Neural cell (in vitro differentiated cells): ENCODE measurements around the gene SULF2. TPM values are rescaled to one million over a fixed set of nuclear protein-coding genes. Genes with fewer than 3 reads are reported as not detected.

Source experiments
- H2AFZ ChIP-seq: fragments of 200-600, 300-800 bp; sonication (generic), shearing (Covaris generic); 2 replicates; pipeline ENCODE4 v1.6.0; 2014; ENCODE audit warnings: low read depth, mild to moderate bottlenecking, antibody characterized with exemption, low read length, moderate library complexity
- H3F3A ChIP-seq: fragments of 200-600 bp; shearing (Covaris generic); 2 replicates; pipeline ENCODE4 v1.6.1; 2016; ENCODE audit warnings: mild to moderate bottlenecking, moderate library complexity, mixed read lengths, antibody characterized with exemption, low read length; ENCODE audit not compliant: insufficient read depth, poor library complexity, severe bottlenecking
- H3K27ac ChIP-seq: fragments of 200-600, 300-800 bp; sonication (generic), shearing (Covaris generic); 2 replicates; pipeline ENCODE4 v1.5.1; 2014; ENCODE audit warnings: mild to moderate bottlenecking, low read length, moderate library complexity
- H3K27me3 ChIP-seq: fragments of 300-800, 200-600 bp; sonication (generic), shearing (Covaris generic); 2 replicates; pipeline ENCODE4 v1.6.0; 2014; ENCODE audit warnings: mild to moderate bottlenecking, low read depth, low read length, moderate library complexity; ENCODE audit not compliant: insufficient read depth
- H3K36me3 ChIP-seq: fragments of 300-800, 200-600 bp; sonication (generic), shearing (Covaris generic); 2 replicates; pipeline ENCODE4 v1.5.1; 2014; ENCODE audit warnings: mild to moderate bottlenecking, antibody characterized with exemption, low read length, moderate library complexity; ENCODE audit not compliant: insufficient read depth
- H3K4me2 ChIP-seq: fragments of 300-800, 200-600 bp; sonication (generic), shearing (Covaris generic); 2 replicates; pipeline ENCODE4 v1.6.0; 2014; ENCODE audit warnings: mild to moderate bottlenecking, low read length
- H3K4me3 ChIP-seq: fragments of 300-800, 200-600 bp; sonication (generic), shearing (Covaris generic); 2 replicates; pipeline ENCODE4 v1.5.1; 2014; ENCODE audit warnings: mild to moderate bottlenecking, low read length, moderate library complexity
- H3K79me2 ChIP-seq: fragments of 200-600 bp; shearing (Covaris generic); replicated peaks from 2 replicates; pipeline ENCODE4 v1.6.0; 2014; ENCODE audit warnings: mild to moderate bottlenecking, low read length, moderate library complexity; ENCODE audit not compliant: insufficient read depth
- H3K9ac ChIP-seq: fragments of 300-800, 200-600 bp; sonication (generic), shearing (Covaris generic); 2 replicates; pipeline ENCODE4 v1.6.1; 2016; ENCODE audit warnings: mild to moderate bottlenecking, low read length, mixed read lengths
- H3K9me2 ChIP-seq: fragments of 200-600 bp; shearing (Covaris generic); 2 replicates; pipeline ENCODE4 v1.6.1; 2016; ENCODE audit warnings: mild to moderate bottlenecking, low read length, mixed read lengths; ENCODE audit not compliant: insufficient read depth
- H3K9me3 ChIP-seq: fragments of 200-600, 300-800 bp; sonication (generic), shearing (Covaris generic); 2 replicates; pipeline ENCODE4 v1.6.1; 2016; ENCODE audit warnings: mild to moderate bottlenecking, mixed run types, low read length, moderate library complexity, mixed read lengths
- H4K20me1 ChIP-seq: fragments of 200-600 bp; shearing (Covaris generic); 2 replicates; pipeline ENCODE4 v1.6.1; 2016; ENCODE audit warnings: mild to moderate bottlenecking, mixed run types; ENCODE audit not compliant: insufficient read depth
- EP300 ChIP-seq: fragments of 450-650 bp; conservative IDR thresholded peaks from 2 replicates; pipeline ENCODE4 v1.6.1; 2014; ENCODE audit warnings: antibody characterized with exemption, mild to moderate bottlenecking, moderate library complexity; ENCODE audit not compliant: poor library complexity, severe bottlenecking
- EZH2 ChIP-seq: fragments of 200-600, 300-800 bp; shearing (Covaris generic), sonication (generic); IDR thresholded peaks from 2 replicates; pipeline ENCODE4 v1.6.1; 2014; ENCODE audit warnings: antibody characterized with exemption, low read length, borderline replicate concordance, mild to moderate bottlenecking; ENCODE audit not compliant: insufficient read depth, poor library complexity, severe bottlenecking
- MXI1 ChIP-seq: fragments of 450-650 bp; conservative IDR thresholded peaks from 2 replicates; pipeline ENCODE4 v1.6.1; 2014; ENCODE audit warnings: antibody characterized with exemption, mild to moderate bottlenecking; ENCODE audit not compliant: poor library complexity, severe bottlenecking
- POLR2AphosphoS5 ChIP-seq: IDR thresholded peaks from 2 replicates; pipeline ENCODE4 v1.6.1; 2012
- RAD21 ChIP-seq: fragments of 450-650 bp; conservative IDR thresholded peaks from 2 replicates; pipeline ENCODE4 v1.6.1; 2014; ENCODE audit warnings: antibody characterized with exemption, mild to moderate bottlenecking, moderate library complexity
- SMC3 ChIP-seq: fragments of 450-650 bp; conservative IDR thresholded peaks from 2 replicates; pipeline ENCODE4 v1.6.1; 2014; ENCODE audit warnings: antibody characterized with exemption, mild to moderate bottlenecking, moderate library complexity; ENCODE audit not compliant: poor library complexity
- TAF1 ChIP-seq: IDR thresholded peaks from 2 replicates; pipeline ENCODE4 v1.6.1; 2012; ENCODE audit warnings: low read depth
- polyA plus RNA-seq: library from polyadenylated mRNA; depleted of rRNA; stranded (reverse); fragments of >200 nt; gene quantifications from 2 replicates; pipeline ENCODE4 v1.2.3, GENCODE V29; 2014
- TF ChIP-seq, protein P1 (sequence below): IDR thresholded peaks from 2 replicates; pipeline ENCODE4 v1.6.1; 2012; ENCODE audit warnings: borderline replicate concordance
- TF ChIP-seq, protein P2 (sequence below): fragments of 450-650 bp; IDR thresholded peaks from 2 replicates; pipeline ENCODE4 v1.5.1; 2014; ENCODE audit warnings: antibody characterized with exemption, mild to moderate bottlenecking, moderate library complexity; ENCODE audit not compliant: poor library complexity, severe bottlenecking

The SULF2 gene
- polyA plus RNA-seq, 1 donor from 2014 or later = 30.0 TPM

DNA sequence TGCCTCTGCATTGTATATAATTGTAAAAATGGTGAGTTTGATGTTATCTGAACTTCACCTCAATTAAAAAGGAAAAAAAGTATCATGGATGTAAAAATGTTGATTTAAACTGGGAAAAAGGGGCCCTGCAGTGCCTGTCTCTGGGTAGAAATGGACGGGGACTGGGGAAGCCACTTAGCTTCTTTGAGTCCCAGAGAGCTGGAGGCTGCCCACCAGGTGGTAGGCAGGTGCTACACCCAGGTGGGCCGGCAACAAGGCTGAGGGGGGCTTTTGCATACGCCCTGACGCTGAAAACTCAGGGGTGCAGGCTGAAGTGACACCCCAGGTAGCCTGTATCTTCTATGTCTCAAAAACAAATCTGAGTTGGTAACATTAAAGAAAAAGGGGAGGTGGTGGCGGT lies 118.2 kb downstream of the SULF2 start:
- Histone ChIP-seq H3K4me2 (no peak overlapping the region), H3K4me3 (no peak overlapping the region), H3K27me3 (no peaks in the 10 kb centered on the region), H3K9ac (no peak overlapping the region), H3K9me3 (no peaks in the 10 kb centered on the region), H4K20me1 (no peaks in the 10 kb centered on the region), H3K9me2 (no peaks in the 10 kb centered on the region), H3F3A (no peaks in the 10 kb centered on the region), H3K79me2 (no peaks in the 10 kb centered on the region), H2AFZ (no peak overlapping the region), H3K27ac (no peak overlapping the region), H3K36me3 (no peaks in the 10 kb centered on the region)
- TF ChIP-seq TAF1 (no peak), SMC3 (no peak), POLR2AphosphoS5 (no peak), MXI1 (no peak), RAD21 (no peak), EZH2 (no peak), EP300 (no peak)
- TF ChIP-seq, protein P1, sequence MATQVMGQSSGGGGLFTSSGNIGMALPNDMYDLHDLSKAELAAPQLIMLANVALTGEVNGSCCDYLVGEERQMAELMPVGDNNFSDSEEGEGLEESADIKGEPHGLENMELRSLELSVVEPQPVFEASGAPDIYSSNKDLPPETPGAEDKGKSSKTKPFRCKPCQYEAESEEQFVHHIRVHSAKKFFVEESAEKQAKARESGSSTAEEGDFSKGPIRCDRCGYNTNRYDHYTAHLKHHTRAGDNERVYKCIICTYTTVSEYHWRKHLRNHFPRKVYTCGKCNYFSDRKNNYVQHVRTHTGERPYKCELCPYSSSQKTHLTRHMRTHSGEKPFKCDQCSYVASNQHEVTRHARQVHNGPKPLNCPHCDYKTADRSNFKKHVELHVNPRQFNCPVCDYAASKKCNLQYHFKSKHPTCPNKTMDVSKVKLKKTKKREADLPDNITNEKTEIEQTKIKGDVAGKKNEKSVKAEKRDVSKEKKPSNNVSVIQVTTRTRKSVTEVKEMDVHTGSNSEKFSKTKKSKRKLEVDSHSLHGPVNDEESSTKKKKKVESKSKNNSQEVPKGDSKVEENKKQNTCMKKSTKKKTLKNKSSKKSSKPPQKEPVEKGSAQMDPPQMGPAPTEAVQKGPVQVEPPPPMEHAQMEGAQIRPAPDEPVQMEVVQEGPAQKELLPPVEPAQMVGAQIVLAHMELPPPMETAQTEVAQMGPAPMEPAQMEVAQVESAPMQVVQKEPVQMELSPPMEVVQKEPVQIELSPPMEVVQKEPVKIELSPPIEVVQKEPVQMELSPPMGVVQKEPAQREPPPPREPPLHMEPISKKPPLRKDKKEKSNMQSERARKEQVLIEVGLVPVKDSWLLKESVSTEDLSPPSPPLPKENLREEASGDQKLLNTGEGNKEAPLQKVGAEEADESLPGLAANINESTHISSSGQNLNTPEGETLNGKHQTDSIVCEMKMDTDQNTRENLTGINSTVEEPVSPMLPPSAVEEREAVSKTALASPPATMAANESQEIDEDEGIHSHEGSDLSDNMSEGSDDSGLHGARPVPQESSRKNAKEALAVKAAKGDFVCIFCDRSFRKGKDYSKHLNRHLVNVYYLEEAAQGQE = no peak
- TF ChIP-seq, protein P2, sequence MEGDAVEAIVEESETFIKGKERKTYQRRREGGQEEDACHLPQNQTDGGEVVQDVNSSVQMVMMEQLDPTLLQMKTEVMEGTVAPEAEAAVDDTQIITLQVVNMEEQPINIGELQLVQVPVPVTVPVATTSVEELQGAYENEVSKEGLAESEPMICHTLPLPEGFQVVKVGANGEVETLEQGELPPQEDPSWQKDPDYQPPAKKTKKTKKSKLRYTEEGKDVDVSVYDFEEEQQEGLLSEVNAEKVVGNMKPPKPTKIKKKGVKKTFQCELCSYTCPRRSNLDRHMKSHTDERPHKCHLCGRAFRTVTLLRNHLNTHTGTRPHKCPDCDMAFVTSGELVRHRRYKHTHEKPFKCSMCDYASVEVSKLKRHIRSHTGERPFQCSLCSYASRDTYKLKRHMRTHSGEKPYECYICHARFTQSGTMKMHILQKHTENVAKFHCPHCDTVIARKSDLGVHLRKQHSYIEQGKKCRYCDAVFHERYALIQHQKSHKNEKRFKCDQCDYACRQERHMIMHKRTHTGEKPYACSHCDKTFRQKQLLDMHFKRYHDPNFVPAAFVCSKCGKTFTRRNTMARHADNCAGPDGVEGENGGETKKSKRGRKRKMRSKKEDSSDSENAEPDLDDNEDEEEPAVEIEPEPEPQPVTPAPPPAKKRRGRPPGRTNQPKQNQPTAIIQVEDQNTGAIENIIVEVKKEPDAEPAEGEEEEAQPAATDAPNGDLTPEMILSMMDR = no peak

DNA sequence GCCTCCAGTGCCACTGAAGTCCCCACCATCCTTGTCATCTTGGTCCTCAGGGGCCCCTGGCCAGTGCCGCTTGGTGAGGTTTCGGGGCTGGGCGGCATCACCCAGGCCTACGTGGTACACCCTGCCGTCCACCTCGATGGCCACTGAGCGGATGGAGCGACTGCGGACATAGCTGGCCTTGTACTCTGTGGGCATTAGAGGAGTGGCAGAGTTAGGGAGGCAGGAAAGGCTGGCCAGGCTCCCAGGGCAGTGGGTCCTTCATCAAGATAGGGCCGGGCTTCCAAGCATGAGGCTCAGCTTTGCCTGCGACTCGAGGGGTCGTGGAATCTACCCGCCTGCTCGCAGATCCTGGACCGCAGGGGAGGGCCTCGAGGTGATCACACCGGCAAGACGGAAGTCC lies 119.0 kb downstream of the SULF2 start:
- Histone ChIP-seq H3K79me2 (no peaks in the 10 kb centered on the region), H4K20me1 (no peaks in the 10 kb centered on the region), H3K4me2 (no peak overlapping the region), H3F3A (no peaks in the 10 kb centered on the region), H3K9ac (no peak overlapping the region), H2AFZ (no peak overlapping the region), H3K4me3 (no peak overlapping the region), H3K27me3 (no peaks in the 10 kb centered on the region), H3K27ac (no peak overlapping the region), H3K9me3 (no peaks in the 10 kb centered on the region), H3K9me2 (no peaks in the 10 kb centered on the region), H3K36me3 (no peaks in the 10 kb centered on the region)
- TF ChIP-seq, protein P1 = no peak
- TF ChIP-seq MXI1 = no peak
- TF ChIP-seq EZH2 = no peak
- TF ChIP-seq TAF1 = no peak
- TF ChIP-seq EP300 = no peak
